ENCODE results near the gene ENAH.

Gene ENAH

DNA sequence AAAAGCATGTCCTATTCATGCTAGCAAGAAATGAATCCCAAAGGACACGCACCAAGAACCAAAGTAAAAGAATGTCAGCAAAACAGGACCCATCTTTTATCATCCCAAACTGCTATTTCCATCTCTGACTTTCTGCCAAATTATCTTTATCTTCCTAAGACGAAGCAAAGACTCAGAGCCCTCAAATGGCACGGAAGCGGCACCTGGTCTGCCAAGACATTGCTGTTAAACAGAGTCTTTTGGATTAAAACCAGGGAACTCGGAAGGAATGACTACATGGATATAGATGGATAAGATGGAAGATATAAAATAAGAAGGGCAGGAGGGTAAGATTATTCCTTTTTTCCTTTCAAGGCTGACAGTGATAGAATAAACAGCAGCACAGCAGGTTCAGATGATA lies 164.2 kb downstream of the ENAH start:
- Histone ChIP-seq H3K4me3 (ENCODE audit: low read length) (no peak overlapping the region), H3K36me3 (ENCODE audit: insufficient read depth, low read length) (peaks cover 6% of the 10 kb centered on the region), H3K27me3 (ENCODE audit: insufficient read depth, low read length) (no peaks in the 10 kb centered on the region), H3K4me1 (ENCODE audit: insufficient read depth, low read length) (no peaks in the 10 kb centered on the region), H3K9me3 (ENCODE audit: low read length) (no peaks in the 10 kb centered on the region), H2AFZ (ENCODE audit: low read depth, low read length) (no peak overlapping the region)

DNA sequence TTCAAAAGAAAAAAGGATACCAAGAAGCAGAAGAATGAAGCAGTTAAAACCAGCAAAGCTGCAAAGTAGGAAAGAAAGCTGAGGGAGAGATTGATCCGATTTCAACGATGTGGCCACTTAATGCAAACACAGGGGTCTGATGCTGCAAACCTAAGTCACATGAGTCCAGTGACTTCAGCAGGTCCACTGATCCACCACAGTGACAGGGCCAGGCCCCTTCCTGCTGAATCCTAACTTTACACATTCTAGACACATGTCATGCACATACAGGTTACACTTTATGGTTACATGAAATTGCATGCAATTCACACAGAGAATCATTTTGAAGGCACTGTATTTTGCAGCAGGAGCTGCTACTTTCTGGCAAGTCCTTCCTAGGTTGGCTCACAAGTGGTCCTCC lies 166.1 kb downstream of the ENAH start:
- Histone ChIP-seq H3K4me1 (ENCODE audit: insufficient read depth, low read length) (peaks cover 6% of the 10 kb centered on the region), H3K36me3 (ENCODE audit: insufficient read depth, low read length) (no peaks in the 10 kb centered on the region), H2AFZ (ENCODE audit: low read depth, low read length) (no peak overlapping the region), H3K9me3 (ENCODE audit: low read length) (no peaks in the 10 kb centered on the region), H3K4me3 (ENCODE audit: low read length) (no peak overlapping the region), H3K27me3 (ENCODE audit: insufficient read depth, low read length) (no peaks in the 10 kb centered on the region)

GRCh38 chr1:225485991-225486530 lies 166.9 kb downstream of the ENAH start:
- H2AFZ ChIP-seq (ENCODE audit: low read depth, low read length), result no peak overlapping the region
- H3K9me3 ChIP-seq (ENCODE audit: low read length), result no peaks in the 10 kb centered on the region
- H3K4me1 ChIP-seq (ENCODE audit: insufficient read depth, low read length), result peaks cover 6% of the 10 kb centered on the region
- H3K4me3 ChIP-seq (ENCODE audit: low read length), result no peak overlapping the region
- H3K27me3 ChIP-seq (ENCODE audit: insufficient read depth, low read length), result no peaks in the 10 kb centered on the region
- no peaks in the 10 kb centered on the region for H3K36me3 ChIP-seq (ENCODE audit: insufficient read depth, low read length)

DNA sequence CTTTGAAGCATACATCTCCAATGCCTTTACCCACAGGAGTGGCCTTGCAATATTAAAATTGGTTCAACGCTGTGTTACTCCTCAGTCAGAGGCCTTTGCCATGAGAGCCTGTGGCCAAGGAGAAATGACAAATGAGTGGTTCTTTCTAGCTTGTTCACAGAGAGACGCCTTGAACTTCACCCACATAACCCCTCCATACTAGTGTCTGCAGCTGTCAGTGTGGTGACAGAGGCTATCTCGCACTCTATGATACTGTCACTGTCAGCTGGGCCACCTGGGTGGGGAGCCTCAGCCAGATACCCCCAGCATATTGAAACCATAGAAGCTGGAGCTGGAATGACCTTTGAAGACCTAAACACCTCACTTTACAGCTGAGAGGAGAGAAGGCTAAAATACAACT lies 167.7 kb downstream of the ENAH start:
- Histone ChIP-seq H3K9me3 (ENCODE audit: low read length) (no peaks in the 10 kb centered on the region), H2AFZ (ENCODE audit: low read depth, low read length) (no peak overlapping the region), H3K27me3 (ENCODE audit: insufficient read depth, low read length) (no peaks in the 10 kb centered on the region), H3K4me3 (ENCODE audit: low read length) (no peak overlapping the region), H3K36me3 (ENCODE audit: insufficient read depth, low read length) (no peaks in the 10 kb centered on the region), H3K4me1 (ENCODE audit: insufficient read depth, low read length) (peaks cover 6% of the 10 kb centered on the region)

DNA sequence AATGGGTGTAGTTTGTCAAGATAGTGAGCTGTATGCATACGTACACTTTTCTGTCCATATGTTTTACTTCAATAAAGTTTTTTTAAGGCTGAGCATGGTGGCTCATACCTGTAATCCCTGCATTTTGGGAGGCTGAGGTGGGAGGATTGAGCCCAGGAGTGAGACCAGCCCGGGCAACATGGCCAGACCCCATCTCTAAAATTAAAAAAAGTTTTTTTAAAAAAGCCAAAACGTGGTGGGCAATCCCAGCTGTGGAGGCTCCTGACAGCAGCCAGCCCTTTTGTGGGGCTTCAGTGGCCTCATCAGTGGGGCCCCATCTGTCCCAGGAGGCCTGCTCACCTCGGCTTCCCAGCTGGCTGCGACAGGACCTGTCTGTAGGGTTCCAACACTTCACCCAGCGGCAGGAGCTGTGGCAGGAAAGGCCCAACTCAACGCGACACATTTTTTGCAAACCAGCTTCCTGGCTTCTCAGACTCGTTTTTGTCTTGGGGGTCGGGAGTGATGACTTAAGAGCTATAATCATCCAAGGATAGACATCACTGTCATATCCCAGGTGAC lies 168.2 kb downstream of the ENAH start:
- Histone ChIP-seq H2AFZ (ENCODE audit: low read depth, low read length) (no peak overlapping the region), H3K9me3 (ENCODE audit: low read length) (no peaks in the 10 kb centered on the region), H3K4me1 (ENCODE audit: insufficient read depth, low read length) (peaks cover 6% of the 10 kb centered on the region), H3K36me3 (ENCODE audit: insufficient read depth, low read length) (no peaks in the 10 kb centered on the region), H3K27me3 (ENCODE audit: insufficient read depth, low read length) (no peaks in the 10 kb centered on the region), H3K4me3 (ENCODE audit: low read length) (no peak overlapping the region)

GRCh38 chr1:225483818-225484656 lies 168.9 kb downstream of the ENAH start:
- Histone ChIP-seq H3K36me3 (ENCODE audit: insufficient read depth, low read length) (no peaks in the 10 kb centered on the region), H3K27me3 (ENCODE audit: insufficient read depth, low read length) (no peaks in the 10 kb centered on the region), H3K4me1 (ENCODE audit: insufficient read depth, low read length) (peaks cover 6% of the 10 kb centered on the region), H3K9me3 (ENCODE audit: low read length) (no peaks in the 10 kb centered on the region), H3K4me3 (ENCODE audit: low read length) (no peak overlapping the region), H2AFZ (ENCODE audit: low read depth, low read length) (no peak overlapping the region)

GRCh38 chr1:225482421-225482950 lies 170.4 kb downstream of the ENAH start:
- no peak overlapping the region for H3K4me3 ChIP-seq (ENCODE audit: low read length)

DNA sequence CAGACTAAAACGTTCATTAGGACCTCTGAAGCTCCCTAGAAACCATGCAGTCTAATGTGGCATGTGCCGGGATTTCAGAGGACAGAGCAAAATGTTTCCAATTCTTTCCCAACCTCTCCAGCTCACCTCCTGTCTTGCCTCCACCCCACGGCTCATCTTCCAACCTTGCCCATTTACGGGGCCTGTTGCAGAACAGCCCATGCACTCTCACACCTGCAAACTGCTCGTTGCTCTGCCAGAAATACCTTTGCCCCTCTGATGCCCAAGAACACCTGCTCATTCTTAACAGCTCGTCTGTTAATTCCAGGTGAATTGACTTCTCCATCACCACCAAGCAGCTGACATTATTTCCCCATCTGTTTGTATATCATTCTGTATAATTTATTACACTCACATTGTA lies 171.2 kb downstream of the ENAH start:
- H3K36me3 ChIP-seq (ENCODE audit: insufficient read depth, low read length), result no peaks in the 10 kb centered on the region
- no peaks in the 10 kb centered on the region for H3K9me3 ChIP-seq (ENCODE audit: low read length)
- no peak overlapping the region for H3K4me3 ChIP-seq (ENCODE audit: low read length)
- H2AFZ ChIP-seq (ENCODE audit: low read depth, low read length), result no peak overlapping the region
- peaks cover 6% of the 10 kb centered on the region for H3K4me1 ChIP-seq (ENCODE audit: insufficient read depth, low read length)
- H3K27me3 ChIP-seq (ENCODE audit: insufficient read depth, low read length), result no peaks in the 10 kb centered on the region

More at GRCh38 chr1:225482421-225482950, 170.4 kb downstream of the ENAH start:
- Histone ChIP-seq H3K4me1 (ENCODE audit: insufficient read depth, low read length) (peaks cover 6% of the 10 kb centered on the region), H3K9me3 (ENCODE audit: low read length) (no peaks in the 10 kb centered on the region), H3K36me3 (ENCODE audit: insufficient read depth, low read length) (no peaks in the 10 kb centered on the region), H2AFZ (ENCODE audit: low read depth, low read length) (no peak overlapping the region), H3K27me3 (ENCODE audit: insufficient read depth, low read length) (no peaks in the 10 kb centered on the region)

DNA sequence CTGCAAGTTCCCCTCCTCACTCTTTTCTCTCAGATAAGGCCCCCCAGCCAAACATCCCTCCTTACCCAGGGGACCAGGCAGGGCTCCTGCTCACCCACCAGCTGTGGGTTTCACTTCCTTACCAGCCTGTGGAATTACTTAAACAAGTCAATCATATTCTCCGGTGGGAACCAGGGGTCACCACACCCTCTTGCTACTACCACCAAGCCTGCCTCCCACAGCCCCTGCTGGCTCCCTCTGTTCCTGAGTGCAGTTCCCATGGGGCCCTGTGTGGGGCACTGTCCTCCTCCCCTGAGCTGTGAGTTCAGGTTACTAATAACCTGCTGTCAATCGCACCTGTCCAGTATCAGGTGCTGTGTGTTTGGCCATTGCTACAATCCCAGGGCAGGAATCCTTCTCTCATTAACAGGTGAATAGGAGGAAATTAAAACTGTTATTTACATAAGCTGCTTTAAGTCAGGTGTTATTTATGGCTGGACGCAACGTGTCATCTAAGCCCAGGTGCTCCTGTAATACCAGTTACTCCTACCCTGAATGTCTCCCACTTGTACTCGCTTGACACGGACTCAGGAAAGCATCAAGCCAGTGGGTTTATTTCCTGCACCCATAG lies 172.0 kb downstream of the ENAH start:
- Histone ChIP-seq H3K4me1 (ENCODE audit: insufficient read depth, low read length) (peaks cover 6% of the 10 kb centered on the region), H2AFZ (ENCODE audit: low read depth, low read length) (no peak overlapping the region), H3K4me3 (ENCODE audit: low read length) (no peak overlapping the region), H3K27me3 (ENCODE audit: insufficient read depth, low read length) (no peaks in the 10 kb centered on the region), H3K36me3 (ENCODE audit: insufficient read depth, low read length) (no peaks in the 10 kb centered on the region), H3K9me3 (ENCODE audit: low read length) (no peaks in the 10 kb centered on the region)

GRCh38 chr1:225479996-225480720 lies 172.8 kb downstream of the ENAH start:
- no peaks in the 10 kb centered on the region for H3K9me3 ChIP-seq (ENCODE audit: low read length)
- H3K27me3 ChIP-seq (ENCODE audit: insufficient read depth, low read length), result no peaks in the 10 kb centered on the region
- no peak overlapping the region for H2AFZ ChIP-seq (ENCODE audit: low read depth, low read length)
- no peaks in the 10 kb centered on the region for H3K36me3 ChIP-seq (ENCODE audit: insufficient read depth, low read length)
- H3K4me1 ChIP-seq (ENCODE audit: insufficient read depth, low read length), result peaks cover 6% of the 10 kb centered on the region
- H3K4me3 ChIP-seq (ENCODE audit: low read length), result no peak overlapping the region

DNA sequence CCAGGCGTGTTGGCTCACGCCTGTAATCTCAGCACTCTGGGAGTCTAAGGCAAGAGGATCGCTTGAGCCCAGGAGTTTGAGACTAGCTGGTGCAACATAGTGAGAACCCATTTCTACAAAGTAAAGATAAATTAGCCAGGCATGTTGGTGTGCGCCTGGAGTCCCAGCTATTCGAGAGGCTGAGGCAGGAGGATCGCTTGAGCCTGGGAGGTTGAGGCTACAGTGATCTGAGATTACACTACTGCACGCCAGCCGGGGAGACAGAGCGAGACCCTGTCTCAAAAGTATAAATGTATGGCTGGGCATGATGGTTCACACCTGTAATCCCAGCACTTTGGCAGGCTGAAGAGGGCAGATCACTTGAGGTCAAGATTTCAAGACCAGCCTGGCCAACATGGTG lies 173.6 kb downstream of the ENAH start:
- Histone ChIP-seq H3K4me3 (ENCODE audit: low read length) (no peak overlapping the region), H3K4me1 (ENCODE audit: insufficient read depth, low read length) (peaks cover 6% of the 10 kb centered on the region), H2AFZ (ENCODE audit: low read depth, low read length) (no peak overlapping the region), H3K9me3 (ENCODE audit: low read length) (no peaks in the 10 kb centered on the region), H3K27me3 (ENCODE audit: insufficient read depth, low read length) (no peaks in the 10 kb centered on the region), H3K36me3 (ENCODE audit: insufficient read depth, low read length) (no peaks in the 10 kb centered on the region)

DNA sequence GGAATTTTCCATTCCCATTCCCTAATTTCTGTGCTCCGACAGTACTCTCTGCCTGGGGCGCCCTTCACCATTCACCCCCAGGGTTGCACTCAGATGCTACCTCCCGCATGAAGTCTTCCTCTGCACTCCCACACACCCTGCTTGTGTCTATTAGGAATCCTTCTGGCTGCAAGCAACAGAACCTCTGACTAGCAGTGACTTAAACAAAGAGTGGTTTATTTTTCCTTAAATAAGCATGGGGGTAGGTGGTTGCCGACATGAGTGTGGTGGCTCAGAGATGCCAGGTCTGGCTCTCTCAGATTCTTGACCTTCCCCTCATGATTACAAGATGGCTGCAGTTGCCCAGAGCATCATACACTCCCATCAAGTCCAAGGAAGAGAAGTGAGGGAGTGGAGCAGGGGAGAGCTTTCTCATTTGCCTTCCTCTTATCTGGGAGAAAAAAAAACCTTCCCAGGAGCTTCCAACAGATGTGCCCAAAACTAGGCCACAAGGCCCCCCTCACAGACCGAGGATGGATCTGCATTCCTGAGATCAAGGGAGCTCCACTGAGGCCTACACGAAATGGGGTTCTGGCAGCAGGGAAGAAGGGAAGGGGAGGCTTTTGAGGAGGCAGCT lies 175.5 kb downstream of the ENAH start:
- Histone ChIP-seq H3K36me3 (ENCODE audit: insufficient read depth, low read length) (no peaks in the 10 kb centered on the region), H2AFZ (ENCODE audit: low read depth, low read length) (no peak overlapping the region), H3K27me3 (ENCODE audit: insufficient read depth, low read length) (no peaks in the 10 kb centered on the region), H3K9me3 (ENCODE audit: low read length) (no peaks in the 10 kb centered on the region), H3K4me1 (ENCODE audit: insufficient read depth, low read length) (peaks cover 2% of the 10 kb centered on the region), H3K4me3 (ENCODE audit: low read length) (no peak overlapping the region)
